DND-41 (cell line): ENCODE measurements around the gene MCC.

ENCODE experiments used
- ATAC-seq: fragments of 200-7000 bp; cut with Tn5 transposase; 3 replicates; pipeline ENCODE4 v1.9.1; 2021; ENCODE audit warnings: low read depth; ENCODE audit not compliant: insufficient read depth
- DNase-seq: peaks from one replicate; pipeline ENCODE4 v3.0.0-alpha.2; 2020
- H2AFZ ChIP-seq: 2 replicates; pipeline ENCODE4 v1.6.0; 2012; ENCODE audit warnings: low read depth, low read length
- H3K27ac ChIP-seq: 2 replicates; pipeline ENCODE4 v1.5.1; 2012; ENCODE audit warnings: low read length, inconsistent platforms
- H3K27me3 ChIP-seq: fragments of 200-600 bp; sonication (generic); 2 replicates; pipeline ENCODE4 v1.6.0; 2012; ENCODE audit warnings: low read length, mild to moderate bottlenecking, inconsistent platforms; ENCODE audit not compliant: insufficient read depth, poor library complexity
- H3K36me3 ChIP-seq: 2 replicates; pipeline ENCODE4 v1.5.1; 2012; ENCODE audit warnings: low read length, inconsistent platforms; ENCODE audit not compliant: insufficient read depth
- H3K4me1 ChIP-seq: 2 replicates; pipeline ENCODE4 v1.5.1; 2012; ENCODE audit warnings: mild to moderate bottlenecking, low read length; ENCODE audit not compliant: insufficient read depth
- H3K4me2 ChIP-seq: 2 replicates; pipeline ENCODE4 v1.6.0; 2012; ENCODE audit warnings: mild to moderate bottlenecking, moderate library complexity, low read length, inconsistent platforms; ENCODE audit not compliant: insufficient read depth
- H3K4me3 ChIP-seq, 2 experiments: fragments of 200-600 bp in 1 of 2; shearing (Covaris generic) in 1 of 2; 2 replicates each; pipeline ENCODE4 v1.5.1; 2012 to 2016; ENCODE audit warnings: inconsistent platforms in 2 of 2, low read length in 2 of 2, mild to moderate bottlenecking in 2 of 2, low read depth in 1 of 2, moderate library complexity in 1 of 2
- H3K79me2 ChIP-seq: 2 replicates; pipeline ENCODE4 v1.6.0; 2012; ENCODE audit warnings: low read length, inconsistent platforms; ENCODE audit not compliant: insufficient read depth
- H3K9ac ChIP-seq: 2 replicates; pipeline ENCODE4 v1.6.0; 2012; ENCODE audit warnings: low read depth, mild to moderate bottlenecking, inconsistent platforms, low read length, moderate library complexity
- H3K9me3 ChIP-seq: 2 replicates; pipeline ENCODE4 v1.5.1; 2012; ENCODE audit warnings: low read length, moderate library complexity, mild to moderate bottlenecking, inconsistent platforms; ENCODE audit not compliant: insufficient read depth, severe bottlenecking
- H4K20me1 ChIP-seq: 2 replicates; pipeline ENCODE4 v1.6.0; 2012; ENCODE audit warnings: low read length; ENCODE audit not compliant: insufficient read depth
- EZH2 ChIP-seq: IDR thresholded peaks from 3 replicates; pipeline ENCODE4 v1.6.1; 2012; ENCODE audit warnings: borderline replicate concordance, low read depth, mild to moderate bottlenecking, moderate library complexity, low read length, inconsistent platforms; ENCODE audit not compliant: severe bottlenecking
- TF ChIP-seq, protein P1 (sequence below): IDR thresholded peaks from 2 replicates; pipeline ENCODE4 v1.5.1; 2012; ENCODE audit warnings: borderline replicate concordance, low read length, moderate library complexity, mild to moderate bottlenecking; ENCODE audit not compliant: poor library complexity, severe bottlenecking; ENCODE audit errors: extremely low read depth

The MCC gene

DNA sequence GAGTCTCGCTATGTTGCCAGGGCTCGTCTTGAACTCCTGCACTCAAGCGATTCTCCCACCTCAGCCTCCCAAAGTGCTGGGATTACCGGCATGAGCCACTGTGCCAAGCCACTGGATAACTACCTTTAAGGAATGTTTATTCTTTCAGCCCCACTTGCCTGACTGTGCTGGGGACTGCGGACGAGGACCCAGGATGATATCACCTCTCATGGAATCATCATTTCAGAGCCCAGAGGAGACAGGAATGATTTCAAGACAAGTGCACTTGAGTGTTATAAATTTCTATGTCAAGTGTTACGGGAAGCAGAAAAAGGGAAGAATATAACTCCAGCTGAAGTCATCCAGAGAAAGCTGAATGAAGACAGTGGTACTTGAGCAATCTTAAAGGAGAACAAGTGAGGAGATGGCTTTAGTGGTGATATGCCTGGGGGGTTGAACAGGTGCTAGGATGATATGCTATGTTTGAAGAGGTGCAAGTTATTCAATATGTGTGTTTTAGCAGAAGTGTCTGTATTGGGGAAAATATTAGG is 402.3 kb downstream of the MCC start:
- no peaks in the 10 kb centered on the region for H3K36me3 ChIP-seq
- no peak overlapping the region for H2AFZ ChIP-seq
- no peaks in the 10 kb centered on the region for H4K20me1 ChIP-seq
- no peaks in the 10 kb centered on the region for H3K9me3 ChIP-seq
- H3K4me3 ChIP-seq, result no peak overlapping the region
- H3K4me2 ChIP-seq, result no peak overlapping the region
- H3K4me1 ChIP-seq, result no peaks in the 10 kb centered on the region
- no peak for DNase-seq
- no peak overlapping the region for H3K9ac ChIP-seq
- no peak for ATAC-seq
- no peaks in the 10 kb centered on the region for H3K27me3 ChIP-seq
- H3K79me2 ChIP-seq, result no peaks in the 10 kb centered on the region
- no peak overlapping the region for H3K27ac ChIP-seq
- TF ChIP-seq, protein P1, sequence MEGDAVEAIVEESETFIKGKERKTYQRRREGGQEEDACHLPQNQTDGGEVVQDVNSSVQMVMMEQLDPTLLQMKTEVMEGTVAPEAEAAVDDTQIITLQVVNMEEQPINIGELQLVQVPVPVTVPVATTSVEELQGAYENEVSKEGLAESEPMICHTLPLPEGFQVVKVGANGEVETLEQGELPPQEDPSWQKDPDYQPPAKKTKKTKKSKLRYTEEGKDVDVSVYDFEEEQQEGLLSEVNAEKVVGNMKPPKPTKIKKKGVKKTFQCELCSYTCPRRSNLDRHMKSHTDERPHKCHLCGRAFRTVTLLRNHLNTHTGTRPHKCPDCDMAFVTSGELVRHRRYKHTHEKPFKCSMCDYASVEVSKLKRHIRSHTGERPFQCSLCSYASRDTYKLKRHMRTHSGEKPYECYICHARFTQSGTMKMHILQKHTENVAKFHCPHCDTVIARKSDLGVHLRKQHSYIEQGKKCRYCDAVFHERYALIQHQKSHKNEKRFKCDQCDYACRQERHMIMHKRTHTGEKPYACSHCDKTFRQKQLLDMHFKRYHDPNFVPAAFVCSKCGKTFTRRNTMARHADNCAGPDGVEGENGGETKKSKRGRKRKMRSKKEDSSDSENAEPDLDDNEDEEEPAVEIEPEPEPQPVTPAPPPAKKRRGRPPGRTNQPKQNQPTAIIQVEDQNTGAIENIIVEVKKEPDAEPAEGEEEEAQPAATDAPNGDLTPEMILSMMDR, result no peak
- no peak for TF ChIP-seq EZH2

DNA sequence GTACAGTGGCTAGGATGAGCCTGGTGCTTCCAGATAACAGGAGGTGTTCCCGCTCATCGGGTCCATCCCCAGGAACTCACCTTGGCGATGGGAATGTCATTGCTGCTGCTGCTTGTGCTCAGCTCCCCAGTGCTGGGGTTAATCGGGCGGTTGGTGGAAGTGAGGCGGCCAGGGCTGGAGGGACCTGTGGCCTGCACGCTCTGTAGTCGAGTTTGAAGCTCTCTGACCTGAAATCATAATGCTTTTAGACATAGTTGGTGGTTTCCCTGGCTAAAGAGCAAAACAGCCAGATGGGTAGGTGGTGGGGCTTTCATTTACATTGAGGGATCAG is 403.2 kb downstream of the MCC start:
- ATAC-seq, result no peak

DNA sequence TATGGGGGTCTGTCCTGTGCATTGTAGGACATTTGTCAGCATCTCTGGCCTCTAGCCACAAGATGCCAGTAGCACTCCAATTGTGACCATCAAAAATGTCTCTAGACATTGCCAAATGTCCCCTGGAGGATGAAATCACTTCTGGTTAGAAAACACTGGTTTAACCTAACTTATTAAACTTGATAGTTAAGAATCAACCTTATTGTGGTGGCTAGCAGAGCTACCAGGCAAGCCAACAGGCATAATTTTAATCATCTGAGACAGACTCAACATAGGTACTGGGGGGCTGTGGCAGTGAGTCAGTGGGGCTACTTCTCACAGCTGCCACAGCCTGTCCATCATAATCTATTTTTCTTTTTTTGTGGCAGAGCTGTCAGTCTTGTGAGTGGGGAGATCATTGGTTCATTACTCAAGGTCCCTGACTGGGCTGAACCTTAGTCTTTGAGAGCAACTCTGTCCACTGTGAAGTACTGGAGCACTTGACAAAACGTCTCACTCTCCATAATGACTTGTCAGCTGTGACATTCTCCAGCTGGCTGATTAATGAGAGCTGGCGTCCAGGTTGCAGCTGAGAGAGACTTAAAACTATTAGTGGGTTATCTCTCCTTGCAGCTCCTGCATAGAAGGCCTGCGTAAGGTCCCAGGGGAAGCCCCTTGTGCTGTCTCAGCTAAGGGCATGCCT is 403.7 kb downstream of the MCC start:
- Histone ChIP-seq H3K36me3 (no peaks in the 10 kb centered on the region), H3K9ac (no peak overlapping the region), H4K20me1 (no peaks in the 10 kb centered on the region), H3K27me3 (no peaks in the 10 kb centered on the region), H3K9me3 (no peaks in the 10 kb centered on the region), H3K79me2 (no peaks in the 10 kb centered on the region), H2AFZ (no peak overlapping the region), H3K4me3 (no peak overlapping the region), H3K27ac (no peak overlapping the region), H3K4me1 (no peaks in the 10 kb centered on the region), H3K4me2 (no peak overlapping the region)
- ATAC-seq (no peak), DNase-seq (no peak)
- TF ChIP-seq EZH2, result no peak
- TF ChIP-seq, protein P1, result no peak

More for the DNA sequence above, 403.2 kb downstream of the MCC start:
- no peaks in the 10 kb centered on the region for H3K79me2 ChIP-seq
- no peaks in the 10 kb centered on the region for H4K20me1 ChIP-seq
- no peak overlapping the region for H3K9ac ChIP-seq
- no peaks in the 10 kb centered on the region for H3K4me1 ChIP-seq
- no peaks in the 10 kb centered on the region for H3K27me3 ChIP-seq
- H3K9me3 ChIP-seq, result no peaks in the 10 kb centered on the region
- H3K27ac ChIP-seq, result no peak overlapping the region
- no peak for DNase-seq
- no peak overlapping the region for H2AFZ ChIP-seq
- H3K4me3 ChIP-seq, result no peak overlapping the region
- TF ChIP-seq, protein P1, result no peak
- TF ChIP-seq EZH2, result no peak
- no peaks in the 10 kb centered on the region for H3K36me3 ChIP-seq
- H3K4me2 ChIP-seq, result no peak overlapping the region
